CD1c-positive myeloid dendritic cell (primary cell): ENCODE results near the gene MIGA2.
"Not testable (repeated sequence)": the region's sequence is repeated elsewhere in the genome, so short reads cannot be mapped to it uniquely, and the experiment has no call there.

Source experiments
- DNase-seq: peaks from one replicate; pipeline ENCODE4 v3.0.0-alpha.2; 2016; ENCODE audit errors: extremely low spot score

MIGA2 gene

DNA sequence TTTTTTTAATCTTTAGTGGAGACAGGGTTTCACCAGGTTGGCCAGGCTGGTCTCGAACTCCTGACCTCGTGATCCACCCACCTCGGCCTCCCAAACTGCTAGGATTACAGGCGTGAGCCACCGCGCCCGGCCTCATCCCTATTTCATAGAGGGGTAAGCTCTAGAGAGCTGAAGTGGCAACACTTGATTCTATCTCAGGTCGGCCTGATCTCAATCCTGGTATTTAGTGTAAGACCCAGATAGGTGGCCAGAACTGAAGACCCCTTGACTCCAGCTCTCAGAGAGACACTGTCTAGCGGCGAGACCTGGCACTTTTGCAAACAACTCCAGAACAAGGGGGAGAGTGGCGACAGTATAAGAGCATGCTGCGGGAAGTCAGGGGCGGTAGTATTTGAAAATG lies 588 bp upstream of the MIGA2 start:
- DNase-seq, result not testable (repeated sequence)

GRCh38 chr9:129036923-129037766 lies 719 bp downstream of the MIGA2 start:
- DNase-seq, result no peak

DNA sequence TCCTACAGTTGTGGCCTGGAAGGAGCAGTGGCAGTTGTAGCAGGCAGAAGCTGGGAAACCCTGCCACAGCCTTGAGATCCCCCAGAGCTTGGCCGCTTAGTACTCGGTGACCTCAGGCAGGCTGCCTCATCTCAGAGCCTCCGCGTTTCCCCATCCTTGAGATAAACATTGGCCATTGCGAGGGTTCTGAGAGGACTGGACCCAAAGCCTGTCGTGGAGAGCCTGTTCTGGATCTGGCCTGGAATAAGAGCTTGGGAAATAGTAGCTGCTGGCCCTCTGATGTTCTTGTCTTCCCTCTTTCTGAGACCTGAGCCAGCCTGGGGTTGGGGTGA lies 1.3 kb downstream of the MIGA2 start:
- DNase-seq, result no peak

DNA sequence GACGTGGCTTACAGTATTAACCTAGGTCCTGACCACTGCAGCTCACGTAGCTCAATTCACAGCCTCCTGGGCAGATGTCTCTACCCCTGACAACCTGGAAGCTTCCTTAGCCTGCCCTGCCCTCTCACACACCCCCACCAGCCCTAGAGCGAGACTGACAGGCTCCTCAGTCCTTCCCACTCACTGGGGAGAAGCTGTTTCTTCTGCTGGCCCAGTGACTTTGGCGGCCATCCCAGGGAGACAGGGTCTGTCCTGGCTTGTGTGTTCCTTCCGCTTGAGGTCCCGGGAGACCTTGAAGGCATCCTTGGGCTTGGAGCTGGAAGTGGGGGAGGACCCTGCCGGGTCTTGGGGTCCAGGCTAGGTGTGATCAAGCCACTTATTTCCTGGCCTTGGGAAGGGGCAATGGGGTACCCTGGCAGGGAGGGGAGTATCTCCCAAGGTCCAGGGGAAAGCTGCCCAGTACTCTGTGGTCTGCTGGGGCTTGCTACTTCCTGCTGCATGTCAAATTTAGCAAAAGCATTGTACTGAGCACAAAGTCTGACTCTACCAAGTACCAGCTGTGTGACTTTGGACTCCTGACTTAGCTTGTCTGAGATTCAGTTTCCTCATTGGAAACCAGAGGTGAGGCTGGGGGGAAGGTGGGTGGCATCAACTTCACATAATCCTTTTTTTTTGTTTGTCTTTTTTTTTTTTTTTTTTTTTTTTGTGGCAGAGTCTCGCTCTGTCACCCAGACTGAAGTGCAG lies 1.9 kb downstream of the MIGA2 start:
- no peak for DNase-seq

- no peak for DNase-seq
Observed at GRCh38 chr9:129040113-129040643, 3.8 kb downstream of the MIGA2 start.

- DNase-seq, result no peak
Observed at GRCh38 chr9:129042016-129042415, 5.6 kb downstream of the MIGA2 start.

DNA sequence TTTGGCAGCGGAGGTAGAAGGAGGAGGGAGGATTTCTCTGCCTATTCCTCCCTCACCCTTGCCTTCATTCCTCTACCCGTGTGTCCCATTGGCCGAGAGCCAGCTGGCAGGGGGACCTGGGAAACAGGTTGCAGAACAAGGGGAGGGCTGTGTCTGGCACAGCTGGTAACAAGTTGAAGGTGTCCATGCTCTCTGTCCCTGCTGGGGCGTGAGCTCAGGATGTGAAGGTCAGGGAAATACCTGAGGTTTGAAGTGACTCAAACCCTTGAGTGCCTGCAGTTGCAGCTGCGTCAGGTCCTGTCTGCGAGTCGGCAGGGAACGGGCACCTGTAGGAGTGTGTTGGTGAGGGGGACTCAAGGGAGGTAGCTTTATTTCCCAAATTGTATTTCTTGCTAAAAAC lies 16.2 kb downstream of the MIGA2 start:
- no peak for DNase-seq

DNA sequence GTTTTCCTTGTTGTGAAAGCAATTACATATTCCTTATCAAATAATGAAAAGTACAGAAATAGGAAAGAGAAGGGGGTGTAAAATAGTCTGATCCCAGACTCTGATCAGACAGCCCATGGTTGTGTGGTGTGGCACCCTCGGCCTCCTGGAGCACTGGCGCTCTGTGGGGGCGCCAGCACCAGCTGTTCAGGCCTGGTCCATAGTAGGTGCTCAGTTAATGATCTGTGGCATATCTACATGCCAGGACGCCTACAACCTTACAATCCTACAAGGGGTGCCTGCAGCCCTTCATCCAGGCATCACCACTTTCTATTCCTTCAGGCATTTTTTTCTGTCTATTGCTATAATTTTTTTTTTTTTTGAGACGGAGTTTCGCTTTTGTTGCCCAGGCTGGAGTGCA lies 16.6 kb downstream of the MIGA2 start:
- no peak for DNase-seq

DNA sequence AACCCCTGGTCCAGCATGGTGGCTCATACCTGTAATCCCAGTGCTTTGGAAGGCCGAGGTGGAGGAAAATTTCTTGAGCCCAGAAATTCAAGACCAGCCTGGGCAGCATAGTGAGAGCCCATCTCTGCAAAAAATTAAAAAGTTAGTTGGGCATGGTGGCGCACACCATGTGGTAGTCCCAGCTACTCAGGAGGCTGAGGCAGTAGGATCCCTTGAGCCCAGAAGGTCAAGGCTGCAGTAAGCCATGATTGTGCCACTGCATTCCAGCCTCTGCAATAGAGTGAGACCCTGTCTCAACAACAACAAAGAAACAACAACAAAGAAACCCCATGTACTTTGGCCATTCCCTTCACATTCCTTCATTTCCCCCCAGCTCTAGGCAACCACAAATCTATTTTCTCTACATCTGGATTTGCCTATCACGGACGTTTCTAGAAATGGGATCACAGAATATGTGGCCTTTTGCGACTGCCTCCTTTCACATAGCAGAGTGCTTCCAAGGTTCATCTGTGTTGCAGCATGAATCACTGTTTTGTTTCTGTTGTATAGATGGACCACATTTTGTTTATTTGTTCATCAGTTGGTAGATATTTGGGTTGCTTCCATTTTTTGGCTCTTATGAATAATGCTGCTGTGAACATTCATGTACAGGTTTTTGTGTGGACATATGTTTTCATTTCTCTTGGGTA lies 17.9 kb downstream of the MIGA2 start:
- DNase-seq, result no peak

GRCh38 chr9:129058965-129059795 lies 22.8 kb downstream of the MIGA2 start:
- DNase-seq, result peak; percentile 86

DNA sequence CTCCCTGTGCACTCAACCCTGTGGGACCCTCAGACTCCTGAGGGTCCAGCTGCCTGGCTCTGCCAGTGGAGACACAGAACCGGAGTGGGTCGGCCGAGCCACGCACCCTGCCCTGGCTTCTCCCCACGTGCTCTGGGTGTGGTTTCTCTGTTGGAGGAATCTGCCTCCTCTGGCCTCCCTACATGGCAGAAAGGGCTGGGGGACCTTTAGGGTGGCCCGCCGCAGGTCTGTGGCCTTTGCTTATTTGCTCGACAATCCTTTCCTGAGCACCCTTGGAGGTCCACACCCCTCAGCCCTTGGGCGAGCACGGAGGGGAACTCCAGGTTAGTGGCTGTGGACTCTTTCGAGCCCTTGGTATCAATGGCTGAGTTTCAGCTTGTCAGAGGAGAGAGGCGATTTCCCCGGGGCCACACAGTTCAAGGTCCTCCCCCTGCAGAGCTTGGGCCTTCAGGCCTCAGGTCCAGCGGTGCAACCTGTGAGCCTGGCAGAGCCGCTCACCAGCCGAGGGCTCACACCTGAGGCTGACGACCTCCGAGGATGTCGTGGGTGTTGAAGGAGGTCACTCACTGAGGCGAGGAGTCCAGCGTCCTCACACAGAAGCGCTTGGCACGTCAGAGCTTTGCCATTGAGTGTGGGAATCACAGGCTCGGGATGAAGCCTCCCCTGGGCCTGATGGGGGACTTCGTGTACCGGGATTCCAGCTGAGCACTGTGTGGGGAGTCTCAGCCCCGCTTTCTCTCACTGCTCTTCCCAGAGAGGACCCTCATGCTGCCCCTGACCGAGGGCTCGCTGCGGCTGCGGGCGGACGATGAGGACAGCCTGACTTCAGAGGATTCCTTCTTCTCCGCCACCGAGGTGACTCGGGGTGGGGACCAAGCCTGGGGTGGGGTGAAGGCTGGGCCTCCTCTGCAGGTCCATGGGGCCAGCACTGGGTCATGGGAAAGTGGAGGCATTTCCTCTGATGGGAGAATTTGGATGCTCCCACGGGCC lies 23.7 kb downstream of the MIGA2 start:
- no peak for DNase-seq

GRCh38 chr9:129060991-129061390 lies 24.6 kb downstream of the MIGA2 start:
- DNase-seq, result no peak

DNA sequence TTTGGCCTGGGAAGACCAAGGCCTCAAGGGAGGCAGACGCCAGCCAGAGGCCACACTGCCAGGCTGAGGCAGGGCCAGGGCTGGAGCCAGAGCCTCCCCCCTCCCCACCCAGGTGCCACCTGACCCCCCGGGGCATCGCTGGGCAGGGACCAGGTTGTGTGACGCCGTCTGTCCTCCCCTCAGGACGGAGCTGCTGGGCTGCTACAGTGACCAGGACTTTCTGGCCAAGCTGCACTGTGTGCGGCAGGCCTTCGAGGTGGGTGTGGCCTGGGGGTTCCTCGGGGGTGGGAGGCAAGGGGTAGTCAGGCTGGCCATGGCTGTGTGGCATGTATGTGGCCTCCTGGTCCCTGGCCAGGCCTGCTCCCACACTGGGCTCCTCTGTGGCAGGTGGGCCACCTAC lies 26.6 kb downstream of the MIGA2 start:
- DNase-seq, result no peak

DNA sequence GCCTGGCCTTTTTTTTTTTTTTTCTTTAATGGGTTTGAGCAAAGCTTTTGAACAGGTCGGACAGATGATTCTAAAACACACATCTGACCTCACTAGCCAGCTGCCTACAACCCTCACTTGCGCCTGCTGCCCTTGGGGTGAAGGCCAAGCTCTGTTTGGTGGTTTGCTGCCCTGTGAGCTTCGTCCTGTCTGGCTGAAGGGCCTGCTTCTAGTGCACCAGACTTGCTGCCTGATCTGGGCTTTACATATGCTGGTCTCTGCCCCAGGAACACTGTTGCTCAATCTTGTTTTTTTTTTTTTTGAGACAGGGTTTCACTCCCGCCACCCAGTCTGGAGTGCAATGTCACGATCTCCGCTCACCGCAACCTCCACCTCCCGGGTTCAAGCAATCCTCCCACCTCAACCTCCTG lies 28.1 kb downstream of the MIGA2 start:
- no peak for DNase-seq

DNA sequence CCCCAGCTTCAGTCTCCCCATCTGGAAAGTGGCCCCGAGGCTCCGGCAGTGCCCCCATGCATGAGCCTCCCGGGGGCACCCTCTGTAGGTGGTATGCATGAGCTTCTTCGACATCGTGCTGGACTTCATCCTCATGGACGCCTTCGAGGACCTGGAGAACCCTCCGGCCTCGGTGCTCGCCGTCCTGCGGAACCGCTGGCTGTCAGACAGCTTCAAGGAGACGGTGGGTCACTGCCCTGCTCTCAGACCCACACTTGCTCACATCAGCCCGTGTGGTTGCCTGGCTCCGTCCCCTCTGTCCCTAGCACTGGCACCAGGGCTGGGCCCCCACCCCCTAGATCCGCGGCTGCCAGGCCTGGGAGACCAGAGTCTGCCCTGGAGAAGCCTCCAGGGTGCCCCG lies 31.7 kb downstream of the MIGA2 start:
- no peak for DNase-seq

DNA sequence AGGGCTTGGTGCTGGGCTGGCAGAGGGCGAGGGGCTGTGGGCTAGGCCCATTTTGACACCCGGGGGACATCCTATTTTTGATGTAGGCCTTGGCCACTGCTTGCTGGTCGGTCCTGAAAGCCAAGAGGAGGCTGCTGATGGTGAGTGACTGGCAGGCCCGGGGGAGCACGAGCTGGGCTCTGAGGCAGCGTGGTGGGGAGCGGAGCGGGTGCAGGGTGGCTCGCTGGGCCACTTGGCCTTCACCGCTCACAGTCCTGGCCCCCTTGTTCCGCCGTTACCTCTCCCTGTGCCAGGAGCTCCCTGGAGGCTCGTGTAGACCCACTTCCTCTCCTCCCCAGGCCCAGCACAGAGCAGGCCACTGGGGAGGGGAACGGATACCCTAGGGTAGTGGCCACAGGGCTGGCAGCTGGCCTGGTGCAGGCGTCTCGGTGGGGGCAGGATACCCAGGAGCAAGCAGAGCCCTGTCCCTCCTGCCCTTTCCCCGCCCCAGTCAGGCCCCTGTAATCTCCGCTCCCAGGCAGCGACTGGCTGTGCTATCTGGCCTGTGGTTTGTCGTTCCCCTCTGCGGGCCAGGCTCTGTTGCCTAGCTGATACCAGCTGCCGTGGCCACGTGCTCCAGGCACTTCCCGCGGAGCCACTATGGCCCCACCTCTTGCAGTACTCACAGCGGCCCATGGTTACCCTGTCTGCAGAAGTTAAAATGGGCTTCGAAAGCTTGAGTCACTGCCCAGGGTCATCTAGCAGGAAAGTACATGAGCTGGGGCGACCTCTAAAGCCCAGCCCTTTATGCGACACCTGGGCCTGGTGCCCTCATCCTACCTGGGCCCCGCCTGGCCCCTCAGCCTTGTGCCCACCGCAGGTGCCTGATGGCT lies 32.8 kb downstream of the MIGA2 start:
- peak; percentile 89 for DNase-seq

DNA sequence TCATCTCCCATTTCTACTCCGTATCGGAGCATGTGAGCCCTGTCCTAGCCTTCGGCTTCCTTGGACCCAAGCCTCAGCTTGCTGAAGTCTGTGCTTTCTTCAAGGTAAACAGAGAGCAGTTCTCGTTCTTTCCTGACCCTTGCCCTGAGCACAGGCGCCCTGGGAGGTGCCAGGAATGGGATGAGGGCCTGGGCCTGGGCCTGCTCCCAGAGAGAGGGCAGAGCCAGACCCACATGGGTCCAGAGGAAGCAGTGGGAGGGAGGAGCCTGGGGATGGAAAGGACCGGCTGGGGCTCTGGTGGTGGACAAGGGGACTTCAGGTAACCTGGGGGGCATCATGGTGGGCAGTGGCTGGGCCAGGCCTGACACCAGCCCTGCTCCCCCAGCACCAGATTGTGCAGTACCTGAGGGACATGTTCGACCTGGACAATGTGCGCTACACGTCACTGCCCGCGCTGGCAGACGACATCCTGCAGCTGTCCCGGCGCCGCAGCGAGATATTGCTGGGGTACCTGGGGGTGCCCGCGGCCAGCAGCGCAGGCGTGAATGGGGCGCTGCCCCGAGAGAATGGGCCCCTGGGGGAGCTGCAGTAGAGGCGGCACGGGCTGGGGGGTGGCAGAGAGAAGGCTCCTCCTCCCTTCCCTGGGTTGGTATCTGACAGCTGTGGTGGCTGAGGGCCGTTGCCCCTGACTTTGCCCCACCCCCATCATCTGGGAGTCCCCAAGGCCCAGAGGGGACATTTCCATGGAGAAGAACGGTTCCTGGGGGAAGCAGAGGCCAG lies 33.6 kb downstream of the MIGA2 start:
- no peak for DNase-seq

GRCh38 chr9:129070696-129071525 lies 34.5 kb downstream of the MIGA2 start:
- no peak for DNase-seq
